Endothelial cell of umbilical vein (primary cell): ENCODE measurements around the gene PAAF1. TPM values are rescaled to one million over a fixed set of nuclear protein-coding genes. Genes with fewer than 3 reads are reported as not detected.

Experiments
- BruUV-seq: library from RNA; stranded (reverse); fragments of 400-500 nt; replicated peaks from 2 replicates; lab custom pipeline; 2021; lab: Mats Ljungman, UMichigan
- CTCF ChIA-PET: fragments of 300-600, 350-600 bp; sonication (Branson Sonifier 250); formaldehyde crosslinking; loops from one replicate; lab custom pipeline; 2021; ENCODE audit warnings: antibody characterized with exemption, inconsistent platforms; lab: Charles Lee
- POLR2A ChIA-PET: fragments of 300-600, 350-600 bp; sonication (Branson Sonifier 250); formaldehyde crosslinking; loops from one replicate; lab custom pipeline; 2021; ENCODE audit warnings: antibody characterized with exemption, inconsistent platforms; lab: Charles Lee
- DNase-seq: peaks from one replicate; pipeline ENCODE4 v3.0.0-alpha.2; 2011; ENCODE audit warnings: low read depth, low spot score
- FAIRE-seq: peaks from 2 replicates; lab custom pipeline; 2011; peaks lifted over from hg19 to GRCh38; lab: Jason Lieb, UNC
- H2AFZ ChIP-seq: 2 replicates; pipeline ENCODE4 v1.6.0; 2012; ENCODE audit warnings: low read depth, low read length, control low read depth, inconsistent platforms
- H3K27ac ChIP-seq: 2 replicates; pipeline ENCODE4 v1.5.1; 2011; ENCODE audit warnings: low read depth, mild to moderate bottlenecking, control low read depth, low read length, moderate library complexity; ENCODE audit not compliant: insufficient read depth
- H3K27me3 ChIP-seq, 2 experiments: 2 replicates each; pipeline versions ENCODE4 v1.6.0 to v1.6.1; 2011; ENCODE audit warnings: low read length in 2 of 2, mixed read lengths in 1 of 2; ENCODE audit not compliant: control insufficient read depth in 2 of 2, insufficient read depth in 2 of 2
- H3K36me3 ChIP-seq, 2 experiments: 2 replicates in 1 of 2; 3 replicates in 1 of 2; pipeline ENCODE4 v1.5.1; 2011; ENCODE audit warnings: low read length in 2 of 2, mild to moderate bottlenecking in 1 of 2, moderate library complexity in 1 of 2; ENCODE audit not compliant: control insufficient read depth in 2 of 2, insufficient read depth in 2 of 2; ENCODE audit errors: extremely low read depth in 1 of 2
- H3K4me1 ChIP-seq: 3 replicates; pipeline ENCODE4 v1.5.1; 2011; ENCODE audit warnings: mild to moderate bottlenecking, low read length; ENCODE audit not compliant: control insufficient read depth, insufficient read depth; ENCODE audit errors: extremely low read depth
- H3K4me2 ChIP-seq: 2 replicates; pipeline ENCODE4 v1.6.1; 2011; ENCODE audit warnings: low read length, control low read depth, mixed read lengths; ENCODE audit not compliant: insufficient read depth
- H3K4me3 ChIP-seq, 3 experiments: fragments of 200-600 bp in 1 of 3; sonication (generic), shearing (Covaris generic) in 1 of 3; replicated peaks in 1 of 3; 2 replicates each; pipeline ENCODE4 v1.5.1; 2011 to 2016; ENCODE audit warnings: control low read depth in 3 of 3, low read length in 3 of 3, mild to moderate bottlenecking in 2 of 3, inconsistent platforms in 1 of 3, low read depth in 1 of 3, moderate library complexity in 1 of 3; ENCODE audit not compliant: insufficient read depth in 1 of 3
- H3K79me2 ChIP-seq: 2 replicates; pipeline ENCODE4 v1.6.0; 2012; ENCODE audit warnings: low read length, inconsistent platforms; ENCODE audit not compliant: control insufficient read depth, insufficient read depth
- H3K9ac ChIP-seq: replicated peaks from 2 replicates; pipeline ENCODE3; 2011; ENCODE audit warnings: low read length, control low read depth; ENCODE audit not compliant: insufficient read depth; ENCODE audit errors: extremely low read depth
- H3K9me1 ChIP-seq: replicated peaks from 3 replicates; pipeline ENCODE4 v1.6.0; 2011; ENCODE audit warnings: mild to moderate bottlenecking, low read length; ENCODE audit not compliant: control insufficient read depth, insufficient read depth; ENCODE audit errors: extremely low read depth
- H3K9me3 ChIP-seq: replicated peaks from 2 replicates; pipeline ENCODE4 v1.5.1; 2012; ENCODE audit warnings: low read length, inconsistent platforms; ENCODE audit not compliant: control insufficient read depth, insufficient read depth
- H4K20me1 ChIP-seq: replicated peaks from 2 replicates; pipeline ENCODE3; 2011; ENCODE audit warnings: mild to moderate bottlenecking, low read length; ENCODE audit not compliant: control insufficient read depth, insufficient read depth; ENCODE audit errors: extremely low read depth
- CTCF ChIP-seq, 2 donors: IDR thresholded peaks; 1 replicate in 1 of 2; 2 replicates in 1 of 2; pipeline ENCODE4 v1.5.1; 2011; ENCODE audit warnings: low read length in 2 of 2, mild to moderate bottlenecking in 2 of 2, moderate library complexity in 2 of 2, control low read depth in 1 of 2, inconsistent platforms in 1 of 2, low read depth in 1 of 2; ENCODE audit not compliant: insufficient read depth in 1 of 2; ENCODE audit errors: extremely low read depth in 1 of 2
- EZH2 ChIP-seq: IDR thresholded peaks from 2 replicates; pipeline ENCODE4 v1.6.1; 2012; ENCODE audit warnings: borderline replicate concordance, low read depth, mild to moderate bottlenecking, moderate library complexity, low read length, inconsistent platforms; ENCODE audit not compliant: severe bottlenecking
- FOS ChIP-seq: IDR thresholded peaks from 2 replicates; pipeline ENCODE4 v1.6.1; 2011; ENCODE audit warnings: mild to moderate bottlenecking, low read length, moderate library complexity, borderline replicate concordance; ENCODE audit not compliant: insufficient read depth
- GATA2 ChIP-seq: IDR thresholded peaks from 2 replicates; pipeline ENCODE4 v1.7.0; 2011; ENCODE audit warnings: low read depth, mild to moderate bottlenecking, moderate library complexity, mixed read lengths, low read length; ENCODE audit not compliant: insufficient read length, insufficient read depth
- JUN ChIP-seq: IDR thresholded peaks from 2 replicates; pipeline ENCODE4 v1.6.1; 2011; ENCODE audit warnings: borderline replicate concordance, low read depth; ENCODE audit not compliant: insufficient read length, insufficient read depth
- MYC ChIP-seq: IDR thresholded peaks from one replicate; pipeline ENCODE4 v1.6.1; 2011; ENCODE audit warnings: mild to moderate bottlenecking, low read depth, low read length
- POLR2A ChIP-seq: IDR thresholded peaks from 2 replicates; pipeline ENCODE4 v1.6.1; 2012; ENCODE audit warnings: low read depth, mild to moderate bottlenecking, control low read depth, low read length
- POLR2AphosphoS5 ChIP-seq: IDR thresholded peaks from 2 replicates; pipeline ENCODE4 v1.6.1; 2012; ENCODE audit warnings: low read depth, mild to moderate bottlenecking, control low read depth, low read length, moderate library complexity; ENCODE audit not compliant: insufficient read depth
- dilution Hi-C: fragments of 300-500 bp; cut with MboI; formaldehyde crosslinking; loops from one replicate; pipeline ENCODE4 v1.15.0; 2019; ENCODE audit warnings: low sequenced_read_pairs; ENCODE audit not compliant: extremely low pct_ligation_motif_present
- intact Hi-C: fragments of 100-400 bp; cut with micrococcal nuclease; formaldehyde crosslinking; loops from one replicate; pipeline ENCODE4 v1.10.0; 2022
- polyA plus RNA-seq, 4 experiments: library from polyadenylated mRNA; depleted of rRNA in 3 of 4; stranded (reverse) in 3 of 4; unstranded in 1 of 4; fragments of >200 nt; gene quantifications; 2 replicates each; pipeline versions ENCODE4 v1.2.1 to v1.2.3, GENCODE V29; 2011 to 2012; ENCODE audit warnings: missing spikeins in 1 of 4
- total RNA-seq: library from RNA; stranded (reverse); gene quantifications from 2 replicates; pipeline ENCODE4 v1.2.3, GENCODE V29; 2021
- TF ChIP-seq, protein P1 (sequence below): IDR thresholded peaks from 2 replicates; pipeline ENCODE4 v1.6.1; 2011; ENCODE audit not compliant: insufficient read depth, insufficient read length

The PAAF1 gene
- total and polyA plus RNA-seq, 2 donors (not counting 3 experiments of a cell fraction or from before 2014, with no cell fraction given), result 9.8 to 16.1 TPM

DNA sequence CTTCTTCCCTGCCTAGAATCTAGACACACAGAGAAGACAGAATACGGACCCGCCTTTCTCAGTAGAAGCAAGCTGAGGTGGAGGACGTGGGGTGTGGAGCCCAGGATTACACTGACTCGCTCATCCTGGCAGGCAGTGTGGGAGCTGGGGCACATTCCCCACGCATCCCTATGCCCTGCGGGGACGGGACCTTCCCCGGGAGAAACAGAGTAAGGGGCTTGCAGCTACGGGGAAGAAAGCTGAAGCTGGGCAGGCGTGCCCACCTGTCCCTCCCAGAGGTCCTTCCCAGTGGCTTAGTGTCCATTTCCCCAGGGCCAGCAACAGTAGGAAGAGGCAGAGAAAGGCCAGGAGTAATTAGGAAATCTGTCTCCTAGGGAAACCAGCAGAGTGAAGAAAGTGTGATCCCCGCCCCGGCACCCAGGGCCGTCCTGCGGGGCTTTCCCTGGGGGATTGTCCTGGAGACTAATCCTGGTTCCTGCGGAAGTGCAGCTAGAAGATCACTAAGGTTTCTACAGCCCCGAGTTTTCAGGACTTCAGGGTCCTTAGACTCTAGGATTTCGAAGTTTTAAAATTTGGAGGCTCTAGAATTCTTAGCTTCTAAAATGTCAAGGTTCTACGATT, 81.8 kb downstream of the PAAF1 start:
- FAIRE-seq (no peak), DNase-seq (no peak)
- dilution Hi-C loops (no loop called here), intact Hi-C loops (no loop called here)
- Histone ChIP-seq H3K27ac (no peak overlapping the region), H3K27me3 (peaks cover 0 to 2% of the 10 kb centered on the region in 2 experiments), H3K4me3 (no peak overlapping the region), H3K4me2 (no peak overlapping the region), H3K36me3 (no peaks in the 10 kb centered on the region), H4K20me1 (no peaks in the 10 kb centered on the region), H2AFZ (no peak overlapping the region), H3K9me3 (no peaks in the 10 kb centered on the region), H3K4me1 (no peaks in the 10 kb centered on the region), H3K9ac (no peak overlapping the region), H3K79me2 (no peaks in the 10 kb centered on the region), H3K9me1 (no peaks in the 10 kb centered on the region)
- BruUV-seq, result no TSS peak
- no peak for TF ChIP-seq POLR2A
- TF ChIP-seq EZH2, result no peak
- POLR2A ChIA-PET, result no interaction called here
- CTCF ChIA-PET, result interaction anchor here (1.8 kb wide), 1 partner anchor 8 kb away, joined by 5 read pairs; no protein-coding TSS in a partner anchor

DNA sequence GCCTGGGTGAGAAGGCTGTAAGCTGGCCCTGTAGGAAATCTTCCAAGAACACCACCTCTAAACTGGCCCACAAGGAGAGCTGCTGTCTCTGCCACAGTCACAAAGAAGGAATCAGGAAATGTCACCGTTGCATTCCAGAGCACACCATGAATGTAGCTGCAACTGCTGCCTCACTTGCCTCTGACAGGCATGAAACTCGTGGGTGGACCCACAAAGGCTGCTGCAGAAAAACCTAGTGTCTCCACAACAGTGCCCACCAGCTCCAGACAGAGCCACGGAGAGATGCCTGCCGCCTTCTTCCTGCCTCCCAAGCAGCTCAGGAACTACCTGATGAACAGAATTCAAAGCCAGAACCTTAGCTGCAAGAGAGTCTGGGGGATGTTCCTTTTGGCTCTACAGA, 84.5 kb downstream of the PAAF1 start:
- TF ChIP-seq POLR2A (no peak), POLR2AphosphoS5 (no peak), JUN (no peak), EZH2 (no peak), GATA2 (no peak), MYC (no peak), FOS (no peak), CTCF (IDR thresholded peaks at IDR 0.05; ENCODE audit: extremely low read depth in 1 of 2, insufficient read depth in 1 of 2, low read depth in 1 of 2, low read length in 2 of 2) (no peak)
- TF ChIP-seq, protein P1, sequence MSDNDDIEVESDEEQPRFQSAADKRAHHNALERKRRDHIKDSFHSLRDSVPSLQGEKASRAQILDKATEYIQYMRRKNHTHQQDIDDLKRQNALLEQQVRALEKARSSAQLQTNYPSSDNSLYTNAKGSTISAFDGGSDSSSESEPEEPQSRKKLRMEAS, result no peak
- Histone ChIP-seq H3K36me3 (no peaks in the 10 kb centered on the region), H2AFZ (no peak overlapping the region), H3K4me1 (no peaks in the 10 kb centered on the region), H3K9me1 (no peaks in the 10 kb centered on the region), H3K79me2 (no peaks in the 10 kb centered on the region), H3K4me2 (no peak overlapping the region), H3K27me3 (peaks cover 0 to 2% of the 10 kb centered on the region in 2 experiments), H3K4me3 (no peak overlapping the region), H3K9ac (no peak overlapping the region), H3K9me3 (no peaks in the 10 kb centered on the region), H3K27ac (no peak overlapping the region), H4K20me1 (no peaks in the 10 kb centered on the region)
- no TSS peak for BruUV-seq
- intact Hi-C loops, result loop anchor here (5.0 to 10.0 kb wide), 3 partner anchors 133 to 611 kb away; no protein-coding TSS in a partner anchor
- POLR2A ChIA-PET, result no interaction called here
- dilution Hi-C loops, result no loop called here
- CTCF ChIA-PET, result interaction anchor here (0.8 kb wide), 1 partner anchor 30 kb away, joined by 3 read pairs; no protein-coding TSS in a partner anchor
- DNase-seq, result no peak
- no peak for FAIRE-seq
